Glutamatergic neuron (in vitro differentiated cells): ENCODE measurements around the gene SDHAF2. TPM values are rescaled to one million over a fixed set of nuclear protein-coding genes. Genes with fewer than 3 reads are reported as not detected.

Source experiments
- DNase-seq: peaks from one replicate; pipeline ENCODE4 v3.0.0; 2022
- H3K27ac Mint-ChIP-seq: one replicate; pipeline ENCODE4 v1.8.0; 2020; ENCODE audit warnings: mild to moderate bottlenecking, mixed read lengths, inconsistent platforms; ENCODE audit not compliant: unreplicated experiment
- H3K27me3 Mint-ChIP-seq: one replicate; pipeline ENCODE4 v1.8.0; 2020; ENCODE audit warnings: mild to moderate bottlenecking, moderate library complexity, mixed read lengths, inconsistent platforms; ENCODE audit not compliant: unreplicated experiment
- H3K36me3 Mint-ChIP-seq: one replicate; pipeline ENCODE4 v1.8.0; 2020; ENCODE audit warnings: mild to moderate bottlenecking, mixed read lengths, inconsistent platforms; ENCODE audit not compliant: unreplicated experiment
- H3K4me1 Mint-ChIP-seq: one replicate; pipeline ENCODE4 v1.8.0; 2020; ENCODE audit warnings: mild to moderate bottlenecking, low read depth, mixed read lengths, inconsistent platforms; ENCODE audit not compliant: unreplicated experiment
- H3K4me3 Mint-ChIP-seq: one replicate; pipeline ENCODE4 v1.8.0; 2020; ENCODE audit warnings: mild to moderate bottlenecking, mixed read lengths, inconsistent platforms; ENCODE audit not compliant: unreplicated experiment
- H3K9me3 Mint-ChIP-seq: one replicate; pipeline ENCODE4 v1.8.0; 2020; ENCODE audit warnings: mild to moderate bottlenecking, moderate library complexity, mixed read lengths, inconsistent platforms; ENCODE audit not compliant: unreplicated experiment
- CTCF ChIP-seq: fragments of 200-600 bp; sonication (generic); IDR thresholded peaks from one replicate; pipeline ENCODE4 v1.5.0; 2021; ENCODE audit not compliant: partially characterized antibody, unreplicated experiment
- total RNA-seq: library from RNA; stranded (reverse); fragmentation: NEBNext Ultra II Directional; extraction: Animal tissue kit (Norgen Biotek cat#: 25700); gene quantifications from one replicate; pipeline ENCODE4 v1.2.1, GENCODE V29; 2021; ENCODE audit not compliant: unreplicated experiment

SDHAF2 gene
- total RNA-seq, 1 donor from 2014 or later, result 43.2 TPM

GRCh38 chr11:61482513-61482912 lies 52.6 kb downstream of the SDHAF2 start:
- Mint-ChIP-seq H3K36me3 (no peaks in the 10 kb centered on the region), H3K4me1 (peaks cover 33% of the 10 kb centered on the region), H3K9me3 (peaks cover 4% of the 10 kb centered on the region), H3K4me3 (no peak overlapping the region), H3K27ac (peak overlapping the region; percentile 92), H3K27me3 (peaks cover 4% of the 10 kb centered on the region)
- peak; percentile 85 for DNase-seq
- TF ChIP-seq CTCF, result peak; percentile 79

DNA sequence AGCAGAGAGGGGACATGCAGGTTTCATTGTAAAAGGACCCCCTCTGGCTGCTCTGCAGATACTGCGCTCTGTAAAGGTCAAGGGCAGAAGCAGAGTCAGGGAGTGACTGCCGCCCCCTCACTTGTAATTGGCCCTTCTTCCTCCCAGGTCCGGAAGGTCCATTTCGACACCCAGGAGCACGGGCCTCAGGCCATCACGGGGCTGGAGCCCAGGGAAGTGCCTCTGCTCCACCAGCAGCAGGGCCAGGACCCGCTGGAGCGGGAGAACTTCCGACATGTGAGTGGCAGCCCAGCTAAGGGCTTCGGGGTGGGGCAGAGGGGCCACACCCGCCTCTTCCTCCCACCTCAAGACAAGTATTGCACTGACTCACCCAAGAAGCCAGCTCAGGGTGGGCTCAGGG lies 54.6 kb downstream of the SDHAF2 start:
- H3K27me3 Mint-ChIP-seq, result peaks cover 13% of the 10 kb centered on the region
- peaks cover 42% of the 10 kb centered on the region for H3K4me1 Mint-ChIP-seq

GRCh38 chr11:61485080-61485479 lies 55.2 kb downstream of the SDHAF2 start:
- H3K9me3 Mint-ChIP-seq, result peaks cover 7% of the 10 kb centered on the region
- DNase-seq, result no peak
- H3K27ac Mint-ChIP-seq, result no peak overlapping the region
- TF ChIP-seq CTCF, result no peak
- H3K27me3 Mint-ChIP-seq, result peaks cover 13% of the 10 kb centered on the region
- H3K4me3 Mint-ChIP-seq, result no peak overlapping the region
- H3K4me1 Mint-ChIP-seq, result peaks cover 46% of the 10 kb centered on the region
- no peaks in the 10 kb centered on the region for H3K36me3 Mint-ChIP-seq

More for the DNA sequence above, 54.6 kb downstream of the SDHAF2 start:
- no peak overlapping the region for H3K27ac Mint-ChIP-seq
- no peak overlapping the region for H3K4me3 Mint-ChIP-seq
- H3K36me3 Mint-ChIP-seq, result no peaks in the 10 kb centered on the region
- no peak for DNase-seq
- H3K9me3 Mint-ChIP-seq, result peaks cover 7% of the 10 kb centered on the region
- no peak for TF ChIP-seq CTCF

GRCh38 chr11:61486011-61486620 lies 56.2 kb downstream of the SDHAF2 start:
- Mint-ChIP-seq H3K4me3 (no peak overlapping the region), H3K36me3 (no peaks in the 10 kb centered on the region), H3K9me3 (peaks cover 9% of the 10 kb centered on the region), H3K4me1 (peaks cover 46% of the 10 kb centered on the region), H3K27me3 (peaks cover 16% of the 10 kb centered on the region), H3K27ac (no peak overlapping the region)
- TF ChIP-seq CTCF, result no peak
- DNase-seq, result no peak

DNA sequence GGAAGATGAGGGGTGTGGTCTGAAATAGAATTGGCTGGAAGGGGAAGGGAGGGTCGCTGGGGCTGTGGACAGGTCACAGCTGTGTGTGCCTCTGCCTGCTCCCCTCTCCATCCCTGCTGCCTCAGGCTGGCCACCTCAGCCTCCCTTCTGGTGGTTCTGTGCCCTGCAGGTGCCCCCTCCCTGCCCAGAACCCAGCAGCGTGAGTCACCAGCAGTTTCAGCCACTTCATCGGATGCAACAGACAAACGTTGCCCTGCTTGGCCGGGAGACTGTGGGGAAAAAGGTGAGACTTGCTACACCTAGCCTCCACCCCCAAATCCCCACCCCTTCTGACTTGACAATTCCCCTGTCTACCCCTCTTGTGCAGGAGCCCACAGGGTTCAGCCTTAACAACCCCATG lies 56.9 kb downstream of the SDHAF2 start:
- no peak for DNase-seq
- H3K27ac Mint-ChIP-seq, result no peak overlapping the region
- H3K9me3 Mint-ChIP-seq, result peaks cover 9% of the 10 kb centered on the region
- H3K4me3 Mint-ChIP-seq, result no peak overlapping the region
- peaks cover 40% of the 10 kb centered on the region for H3K4me1 Mint-ChIP-seq
- H3K36me3 Mint-ChIP-seq, result no peaks in the 10 kb centered on the region
- no peak for TF ChIP-seq CTCF
- peaks cover 16% of the 10 kb centered on the region for H3K27me3 Mint-ChIP-seq
